Measurements from ENCODE around the gene ZBTB25. TPM values are rescaled to one million over a fixed set of nuclear protein-coding genes. Genes with fewer than 3 reads are reported as not detected.

Gene ZBTB25
- total RNA-seq, 2 experiments from 2014 or later: 18.4 to 35.4 TPM

GRCh38 chr14:64422756-64423155, 80.9 kb downstream of the ZBTB25 start:
- no peak overlapping the region for H2AFZ ChIP-seq (ENCODE audit: low read length)
- no peaks in the 10 kb centered on the region for H3K9me3 ChIP-seq (ENCODE audit: low read length)
- TF ChIP-seq EZH2phosphoT487 (IDR thresholded peaks at IDR 0.05; ENCODE audit: borderline replicate concordance, low read depth, low read length) (no peak), CTCF (conservative IDR thresholded peaks at IDR 0.05; ENCODE audit: low read length) (no peak)
- H3K4me2 ChIP-seq (ENCODE audit: low read length): no peak overlapping the region
- no peak overlapping the region for H3K27ac ChIP-seq (ENCODE audit: low read depth, low read length, poor library complexity, severe bottlenecking)
- intact Hi-C loops (cut with micrococcal nuclease; ENCODE audit: unreplicated experiment): loop anchor here (10.0 kb wide), 1 partner anchor 78 kb away; no protein-coding TSS in a partner anchor
- ChIA-PET POLR2A (interaction anchor here (0.7 to 2.2 kb wide), 2 partner anchors 13 to 909 kb away, joined by 3 to 6 read pairs; no protein-coding TSS in a partner anchor), CTCF (ENCODE audit: unreplicated experiment) (interaction anchor here (1.0 kb wide), 1 partner anchor 781 kb away, joined by 4 read pairs; the partner anchor contains the start of gene WDR89)
- H4K20me1 ChIP-seq (ENCODE audit: insufficient read depth, low read length): 0 out of 2 replicates have a peak, but pooled peaks cover 2% of the 10 kb centered on the region
- H3K79me2 ChIP-seq (ENCODE audit: insufficient read depth, low read depth, low read length): no peaks in the 10 kb centered on the region
- no peaks in the 10 kb centered on the region for H3K4me1 ChIP-seq (ENCODE audit: insufficient read depth, low read length, poor library complexity, severe bottlenecking)
- H3K4me3 ChIP-seq (ENCODE audit: low read depth, low read length, poor library complexity, severe bottlenecking): no peak overlapping the region
- H3K36me3 ChIP-seq (ENCODE audit: insufficient read depth, low read length): peaks cover 92% of the 10 kb centered on the region
- no peaks in the 10 kb centered on the region for H3K9me2 ChIP-seq (ENCODE audit: insufficient read depth, low read length)
- DNase-seq (ENCODE audit: low spot score): no peak
- no TSS peak for BruUV-seq (replicated peaks)

DNA sequence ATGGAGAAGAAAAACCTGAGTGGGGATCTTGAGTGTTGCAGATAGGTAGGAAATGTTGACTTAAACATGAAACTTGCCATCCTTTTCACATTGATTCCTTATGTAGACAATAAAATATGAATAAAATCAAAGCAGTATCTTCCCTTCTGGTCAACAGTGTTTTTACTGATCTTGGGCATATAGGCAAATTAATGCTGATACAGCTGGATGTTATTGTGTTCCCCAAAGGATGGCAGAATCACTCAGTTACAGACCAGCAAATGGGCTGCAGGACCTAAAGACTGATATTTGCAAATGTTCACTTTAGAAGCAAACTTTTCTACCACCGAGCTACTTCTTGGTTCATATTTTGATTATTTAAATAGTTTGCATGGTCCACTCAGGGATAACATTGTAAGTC, 81.6 kb downstream of the ZBTB25 start:
- intact Hi-C loops (cut with micrococcal nuclease; ENCODE audit: unreplicated experiment): loop anchor here (10.0 kb wide), 1 partner anchor 77 kb away; no protein-coding TSS in a partner anchor
- TSS peak; percentile 11 for BruUV-seq (replicated peaks)
- POLR2A ChIA-PET: interaction anchor here (0.6 to 2.2 kb wide), 2 partner anchors 9 to 14 kb away, joined by 3 to 6 read pairs; no protein-coding TSS in a partner anchor

More for the DNA sequence above, 81.6 kb downstream of the ZBTB25 start:
- H3K27ac ChIP-seq (ENCODE audit: low read depth, low read length, poor library complexity, severe bottlenecking): no peak overlapping the region
- H3K4me1 ChIP-seq (ENCODE audit: insufficient read depth, low read length, poor library complexity, severe bottlenecking): no peaks in the 10 kb centered on the region
- H3K9me3 ChIP-seq (ENCODE audit: low read length): no peaks in the 10 kb centered on the region
- H2AFZ ChIP-seq (ENCODE audit: low read length): no peak overlapping the region
- H3K4me3 ChIP-seq (ENCODE audit: low read depth, low read length, poor library complexity, severe bottlenecking): no peak overlapping the region
- H3K4me2 ChIP-seq (ENCODE audit: low read length): no peak overlapping the region
- TF ChIP-seq CTCF (conservative IDR thresholded peaks at IDR 0.05; ENCODE audit: low read length) (no peak), EZH2phosphoT487 (IDR thresholded peaks at IDR 0.05; ENCODE audit: borderline replicate concordance, low read depth, low read length) (no peak)
- CTCF ChIA-PET (ENCODE audit: unreplicated experiment): interaction anchor here (0.6 kb wide), 1 partner anchor 83 kb away, joined by 8 read pairs; no protein-coding TSS in a partner anchor
- H3K79me2 ChIP-seq (ENCODE audit: insufficient read depth, low read depth, low read length): no peaks in the 10 kb centered on the region
- 0 out of 2 replicates have a peak, but pooled peaks cover 3% of the 10 kb centered on the region for H4K20me1 ChIP-seq (ENCODE audit: insufficient read depth, low read length)
- H3K9me2 ChIP-seq (ENCODE audit: insufficient read depth, low read length): no peaks in the 10 kb centered on the region
- DNase-seq (ENCODE audit: low spot score): no peak
- peaks cover 92% of the 10 kb centered on the region for H3K36me3 ChIP-seq (ENCODE audit: insufficient read depth, low read length)

All from OCI-LY7 (cell line).